PC-3 (cell line): ENCODE measurements around the gene CRYZL1. TPM values are rescaled to one million over a fixed set of nuclear protein-coding genes. Genes with fewer than 3 reads are reported as not detected.

Source experiments
- ATAC-seq: fragments of 200-7000 bp; cut with Tn5 transposase; 2 replicates; pipeline ENCODE4 v1.9.1; 2020; ENCODE audit warnings: mild to moderate bottlenecking, moderate library complexity
- BruUV-seq: library from RNA; stranded (reverse); fragments of 400-500 nt; replicated peaks from 2 replicates; lab custom pipeline; 2021; lab: Mats Ljungman, UMichigan
- CTCF ChIA-PET: fragments of 300-600 bp; sonication (Branson Sonifier 250); formaldehyde crosslinking; loops from one replicate; lab custom pipeline; 2022; ENCODE audit warnings: antibody characterized with exemption; lab: Charles Lee
- POLR2A ChIA-PET: fragments of 300-600 bp; sonication (Branson Sonifier 250); formaldehyde crosslinking; loops from one replicate; lab custom pipeline; 2022; ENCODE audit warnings: antibody characterized with exemption; ENCODE audit not compliant: unreplicated experiment; lab: Charles Lee
- DNase-seq: peaks from one replicate; pipeline ENCODE4 v3.0.0-alpha.2; 2015
- H2AFZ ChIP-seq: fragments of 300-600 bp; sonication (generic); 2 replicates; pipeline ENCODE4 v1.6.0; 2016; ENCODE audit warnings: antibody characterized with exemption, low read length
- H3F3A ChIP-seq: fragments of 300-600 bp; sonication (generic); one replicate; pipeline ENCODE4 v1.6.0; 2017; ENCODE audit warnings: antibody characterized with exemption, low read length, control low read depth, mild to moderate bottlenecking; ENCODE audit not compliant: unreplicated experiment
- H3K27ac ChIP-seq: fragments of 300-600 bp; sonication (generic); 2 replicates; pipeline ENCODE4 v1.5.1; 2016; ENCODE audit warnings: mild to moderate bottlenecking, low read length
- H3K27me3 ChIP-seq: fragments of 300-600 bp; sonication (generic); 2 replicates; pipeline ENCODE4 v1.6.1; 2016; ENCODE audit warnings: low read length, mixed read lengths
- H3K36me3 ChIP-seq: fragments of 300-600 bp; sonication (generic); 2 replicates; pipeline ENCODE4 v1.6.1; 2016; ENCODE audit warnings: low read depth, mixed run types, low read length, mixed read lengths
- H3K4me1 ChIP-seq: fragments of 300-600 bp; sonication (generic); 2 replicates; pipeline ENCODE4 v1.5.1; 2016; ENCODE audit warnings: low read length; ENCODE audit not compliant: insufficient read depth
- H3K4me2 ChIP-seq: fragments of 300-600 bp; sonication (generic); 2 replicates; pipeline ENCODE4 v1.6.0; 2016; ENCODE audit warnings: low read length
- H3K4me3 ChIP-seq: fragments of 300-600 bp; sonication (generic); 2 replicates; pipeline ENCODE4 v1.5.1; 2016; ENCODE audit warnings: mild to moderate bottlenecking, low read length, mixed read lengths
- H3K79me2 ChIP-seq: fragments of 300-600 bp; sonication (generic); 2 replicates; pipeline ENCODE4 v1.6.1; 2017; ENCODE audit warnings: low read length, mixed read lengths
- H3K9ac ChIP-seq: fragments of 300-600 bp; sonication (generic); 2 replicates; pipeline ENCODE4 v1.6.0; 2016; ENCODE audit warnings: mild to moderate bottlenecking, low read length
- H3K9me2 ChIP-seq: fragments of 300-600 bp; sonication (generic); replicated peaks from 2 replicates; pipeline ENCODE4 v1.6.1; 2016; ENCODE audit warnings: mixed run types, low read length, mixed read lengths
- H3K9me3 ChIP-seq: fragments of 300-600 bp; sonication (generic); 2 replicates; pipeline ENCODE4 v1.6.1; 2016; ENCODE audit warnings: low read length, mixed read lengths
- H4K20me1 ChIP-seq: fragments of 300-600 bp; sonication (generic); 2 replicates; pipeline ENCODE4 v1.6.1; 2016; ENCODE audit warnings: low read length, mixed read lengths
- EZH2 ChIP-seq: fragments of 300-600 bp; sonication (generic); IDR thresholded peaks from one replicate; pipeline ENCODE4 v1.6.1; 2017; ENCODE audit warnings: antibody characterized with exemption, mild to moderate bottlenecking, low read length; ENCODE audit not compliant: unreplicated experiment
- EZH2phosphoT487 ChIP-seq: fragments of 300-600 bp; sonication (generic); IDR thresholded peaks from 2 replicates; pipeline ENCODE4 v1.6.1; 2018; ENCODE audit warnings: mild to moderate bottlenecking, antibody characterized with exemption, low read length, borderline replicate concordance
- intact Hi-C: fragments of 100-400 bp; cut with micrococcal nuclease; formaldehyde crosslinking; loops from 2 replicates; pipeline ENCODE4 v1.9.0; 2023
- total RNA-seq: library from RNA; depleted of rRNA; stranded (reverse); fragments of >200 nt; gene quantifications from 2 replicates; pipeline ENCODE4 v1.2.3, GENCODE V29; 2014
- TF ChIP-seq, protein P1 (sequence below): fragments of 300-600 bp; sonication (generic); conservative IDR thresholded peaks from 2 replicates; pipeline ENCODE4 v1.5.1; 2017; ENCODE audit warnings: antibody characterized with exemption, low read depth, mild to moderate bottlenecking, low read length

Gene CRYZL1
- total RNA-seq, 1 experiment from 2014 or later: 12.4 TPM

DNA sequence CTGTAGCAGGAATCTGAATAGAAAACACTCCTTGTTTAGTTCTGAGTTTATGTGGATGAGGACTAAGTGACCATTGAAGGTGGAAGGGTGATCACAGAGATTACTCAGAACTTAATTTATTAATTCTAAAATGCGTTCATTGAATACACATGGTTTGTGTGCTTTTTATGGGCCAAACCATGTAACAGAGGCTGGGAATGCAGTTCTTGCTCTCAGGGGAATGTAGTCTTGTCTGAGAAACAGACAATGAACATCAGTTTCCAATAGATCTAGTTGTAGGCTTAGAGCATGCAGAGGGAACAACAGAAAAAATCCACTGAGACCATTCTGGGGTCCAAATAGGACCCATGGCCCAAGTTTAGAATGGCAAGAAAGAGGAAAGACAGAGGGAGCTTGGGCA lies 46.8 kb upstream of the CRYZL1 start:
- Histone ChIP-seq H3K9me2 (no peaks in the 10 kb centered on the region), H3K4me3 (no peak overlapping the region), H2AFZ (no peak overlapping the region), H3F3A (no peaks in the 10 kb centered on the region), H3K9me3 (no peaks in the 10 kb centered on the region), H3K27ac (no peak overlapping the region), H3K4me2 (no peak overlapping the region), H3K4me1 (peaks cover 16% of the 10 kb centered on the region), H3K36me3 (no peaks in the 10 kb centered on the region), H3K79me2 (peaks cover 48% of the 10 kb centered on the region), H3K27me3 (no peaks in the 10 kb centered on the region), H3K9ac (no peak overlapping the region), H4K20me1 (no peaks in the 10 kb centered on the region)
- CTCF ChIA-PET: no interaction called here
- no TSS peak for BruUV-seq
- intact Hi-C loops: no loop called here
- DNase-seq (no peak), ATAC-seq (no peak)
- TF ChIP-seq EZH2phosphoT487 (no peak), EZH2 (no peak)
- TF ChIP-seq, protein P1, sequence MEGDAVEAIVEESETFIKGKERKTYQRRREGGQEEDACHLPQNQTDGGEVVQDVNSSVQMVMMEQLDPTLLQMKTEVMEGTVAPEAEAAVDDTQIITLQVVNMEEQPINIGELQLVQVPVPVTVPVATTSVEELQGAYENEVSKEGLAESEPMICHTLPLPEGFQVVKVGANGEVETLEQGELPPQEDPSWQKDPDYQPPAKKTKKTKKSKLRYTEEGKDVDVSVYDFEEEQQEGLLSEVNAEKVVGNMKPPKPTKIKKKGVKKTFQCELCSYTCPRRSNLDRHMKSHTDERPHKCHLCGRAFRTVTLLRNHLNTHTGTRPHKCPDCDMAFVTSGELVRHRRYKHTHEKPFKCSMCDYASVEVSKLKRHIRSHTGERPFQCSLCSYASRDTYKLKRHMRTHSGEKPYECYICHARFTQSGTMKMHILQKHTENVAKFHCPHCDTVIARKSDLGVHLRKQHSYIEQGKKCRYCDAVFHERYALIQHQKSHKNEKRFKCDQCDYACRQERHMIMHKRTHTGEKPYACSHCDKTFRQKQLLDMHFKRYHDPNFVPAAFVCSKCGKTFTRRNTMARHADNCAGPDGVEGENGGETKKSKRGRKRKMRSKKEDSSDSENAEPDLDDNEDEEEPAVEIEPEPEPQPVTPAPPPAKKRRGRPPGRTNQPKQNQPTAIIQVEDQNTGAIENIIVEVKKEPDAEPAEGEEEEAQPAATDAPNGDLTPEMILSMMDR: no peak
- POLR2A ChIA-PET: no interaction called here

DNA sequence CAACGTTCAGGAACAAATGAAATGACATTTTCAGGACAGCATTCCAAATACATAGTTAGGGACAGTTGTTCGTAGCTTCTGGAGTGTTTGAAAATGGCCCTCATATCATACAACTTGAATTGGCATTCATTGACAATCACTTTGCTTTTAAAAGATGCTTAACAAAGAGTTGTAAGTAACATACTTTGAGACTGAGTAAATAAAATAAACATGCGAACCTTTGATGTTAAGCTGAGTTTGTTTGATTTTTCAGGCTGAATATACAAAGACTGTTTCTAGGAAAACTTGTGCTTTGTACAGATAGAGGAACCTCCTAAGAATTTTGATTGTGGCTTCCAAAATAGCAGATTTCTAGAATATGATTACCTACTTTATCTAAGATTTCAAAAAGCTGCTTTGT lies 46.1 kb upstream of the CRYZL1 start:
- Histone ChIP-seq H3K79me2 (peaks cover 48% of the 10 kb centered on the region), H3K4me3 (no peak overlapping the region), H3K4me1 (peaks cover 23% of the 10 kb centered on the region), H3K27me3 (no peaks in the 10 kb centered on the region), H3K4me2 (no peak overlapping the region), H2AFZ (no peak overlapping the region), H3K9ac (no peak overlapping the region), H3F3A (no peaks in the 10 kb centered on the region), H3K27ac (no peak overlapping the region), H3K36me3 (no peaks in the 10 kb centered on the region), H3K9me3 (no peaks in the 10 kb centered on the region), H3K9me2 (no peaks in the 10 kb centered on the region), H4K20me1 (no peaks in the 10 kb centered on the region)
- ATAC-seq (peak; percentile 39; the same call in 1 of the 2 replicates), DNase-seq (no peak)
- BruUV-seq: no TSS peak
- intact Hi-C loops: loop anchor here (1.0 kb wide), 1 partner anchor 17 kb away; no protein-coding TSS in a partner anchor
- ChIA-PET CTCF (no interaction called here), POLR2A (no interaction called here)
- TF ChIP-seq EZH2phosphoT487: no peak
- TF ChIP-seq, protein P1: no peak
- no peak for TF ChIP-seq EZH2

DNA sequence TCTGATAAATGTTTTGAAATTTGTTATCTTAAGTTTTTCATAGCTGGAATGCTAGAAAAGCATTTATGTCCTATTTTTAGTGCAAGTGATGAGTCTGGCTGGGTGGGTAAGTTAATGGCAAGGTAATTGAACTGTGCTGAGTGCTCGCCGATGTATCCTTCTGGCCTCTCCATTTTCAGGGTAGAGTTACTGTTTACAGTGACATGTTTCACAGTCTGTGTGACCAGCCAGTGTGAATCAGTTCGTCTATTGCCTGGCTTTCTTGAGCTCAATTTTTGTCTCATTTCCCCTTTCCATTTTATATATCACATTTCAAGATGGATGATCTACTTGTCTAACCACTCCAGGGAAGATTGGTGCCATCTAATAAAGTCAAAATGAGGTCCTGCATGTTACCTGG lies 44.8 kb upstream of the CRYZL1 start:
- Histone ChIP-seq H3K27ac (no peak overlapping the region), H3K4me2 (no peak overlapping the region), H4K20me1 (no peaks in the 10 kb centered on the region), H3K9me3 (no peaks in the 10 kb centered on the region), H3K79me2 (peaks cover 56% of the 10 kb centered on the region), H3F3A (no peaks in the 10 kb centered on the region), H2AFZ (no peak overlapping the region), H3K36me3 (no peaks in the 10 kb centered on the region), H3K4me1 (peaks cover 25% of the 10 kb centered on the region), H3K27me3 (no peaks in the 10 kb centered on the region), H3K9ac (no peak overlapping the region), H3K4me3 (no peak overlapping the region), H3K9me2 (no peaks in the 10 kb centered on the region)
- intact Hi-C loops: no loop called here
- no peak for ATAC-seq
- BruUV-seq: no TSS peak
- DNase-seq: no peak
- ChIA-PET POLR2A (no interaction called here), CTCF (no interaction called here)
- TF ChIP-seq EZH2: no peak
- TF ChIP-seq EZH2phosphoT487: no peak
- TF ChIP-seq, protein P1: no peak
